ENCODE data around the gene OR51M1. TPM values are rescaled to one million over a fixed set of nuclear protein-coding genes. Genes with fewer than 3 reads are reported as not detected.

The OR51M1 gene
- total and polyA plus RNA-seq, 9 donors: 0.08 to 0.12 TPM; not detected in 7

GRCh38 chr11:5380740-5381342, 2.8 kb upstream of the OR51M1 start:
- H3K27ac ChIP-seq: no peak overlapping the region
- TF ChIP-seq EP300 (IDR thresholded peaks at IDR 0.05) (no peak), CTCF (IDR thresholded peaks at IDR 0.05) (peak in 1 of 3 donors; percentile 15)
- WGBS, 3 donors: 71 to 79% (median 77%) methylated on average over 4 of the region's 4 CpGs
- no peaks in the 10 kb centered on the region for H3K9me3 ChIP-seq
- H3K36me3 ChIP-seq: no peaks in the 10 kb centered on the region
- no peaks in the 10 kb centered on the region for H3K4me1 ChIP-seq (ENCODE audit: insufficient read depth)
- intact Hi-C loops (cut with DNase I): no loop called here
- DNase-seq: no peak
- H3K4me3 ChIP-seq: no peak overlapping the region
- no peaks in the 10 kb centered on the region for H3K27me3 ChIP-seq

- Histone ChIP-seq H3K27me3 (no peaks in the 10 kb centered on the region), H3K36me3 (no peaks in the 10 kb centered on the region), H3K4me3 (no peak overlapping the region), H3K9me3 (no peaks in the 10 kb centered on the region), H3K4me1 (ENCODE audit: insufficient read depth) (no peaks in the 10 kb centered on the region), H3K27ac (no peak overlapping the region)
- 71 to 87% (median 79%) methylated on average over 2 of the region's 2 CpGs for WGBS, 3 donors
- intact Hi-C loops (cut with DNase I): no loop called here
- no peak for DNase-seq
- no peak for TF ChIP-seq EP300 (IDR thresholded peaks at IDR 0.05)
- no peak for TF ChIP-seq POLR2A (IDR thresholded peaks at IDR 0.05)
Observed at GRCh38 chr11:5384335-5384734, 723 bp downstream of the OR51M1 start.

GRCh38 chr11:5390210-5390609, 6.6 kb downstream of the OR51M1 start:
- Histone ChIP-seq H3K4me3 (no peak overlapping the region), H3K27ac (no peak overlapping the region), H3K27me3 (no peaks in the 10 kb centered on the region), H3K36me3 (no peaks in the 10 kb centered on the region), H3K9me3 (no peaks in the 10 kb centered on the region), H3K4me1 (ENCODE audit: insufficient read depth) (no peaks in the 10 kb centered on the region)
- 70 to 75% (median 74%) methylated on average over 2 of the region's 2 CpGs for WGBS, 3 donors
- DNase-seq: no peak
- no peak for TF ChIP-seq CTCF (IDR thresholded peaks at IDR 0.05)
- intact Hi-C loops (cut with DNase I): no loop called here

DNA sequence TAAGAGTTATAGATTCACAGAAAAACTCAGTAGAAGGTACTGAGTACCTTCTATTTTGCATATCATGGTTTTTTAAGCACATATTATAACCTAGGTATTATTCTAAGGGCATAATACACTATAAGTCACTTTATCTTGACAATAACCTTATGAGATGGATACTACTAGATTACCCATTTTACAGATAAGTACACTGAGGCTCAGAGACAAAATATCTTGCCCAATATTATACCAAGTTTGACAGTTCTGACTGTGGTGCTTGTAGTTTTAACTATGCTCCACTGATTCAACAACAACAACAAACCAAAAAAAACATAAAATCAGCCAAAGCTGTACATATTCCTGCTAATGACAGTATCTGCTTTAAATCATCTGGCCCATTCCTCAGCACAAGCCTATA, 10.5 kb downstream of the OR51M1 start:
- H3K4me1 ChIP-seq (ENCODE audit: insufficient read depth): no peaks in the 10 kb centered on the region
- no peak for TF ChIP-seq CTCF (IDR thresholded peaks at IDR 0.05)
- TF ChIP-seq POLR2A (IDR thresholded peaks at IDR 0.05): no peak
- no peak for TF ChIP-seq EP300 (IDR thresholded peaks at IDR 0.05)
- no peak overlapping the region for H3K4me3 ChIP-seq
- H3K36me3 ChIP-seq: no peaks in the 10 kb centered on the region
- H3K27me3 ChIP-seq: no peaks in the 10 kb centered on the region
- intact Hi-C loops (cut with DNase I): no loop called here
- no peak for DNase-seq
- peaks cover 0 to 3% of the 10 kb centered on the region in 2 donors for H3K9me3 ChIP-seq
- no peak overlapping the region for H3K27ac ChIP-seq

DNA sequence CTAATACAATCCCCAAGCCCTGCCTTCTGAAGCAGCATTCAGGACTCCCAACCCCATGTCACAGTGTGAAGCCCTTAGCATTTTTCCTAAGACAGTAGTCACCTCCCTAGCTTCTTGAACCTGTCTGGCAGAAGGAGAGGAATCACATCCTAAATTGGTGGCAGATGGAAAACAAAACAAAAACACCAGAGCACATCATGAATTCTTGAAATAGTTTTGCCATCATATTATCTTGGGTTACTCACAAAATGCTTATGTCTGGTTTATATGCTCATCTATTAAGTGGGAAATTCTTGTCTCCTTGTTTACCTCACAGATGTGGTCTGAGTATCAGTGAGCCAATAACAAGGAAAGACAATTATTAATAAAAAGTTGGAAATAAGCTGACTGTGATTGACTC, 15.3 kb downstream of the OR51M1 start:
- H3K36me3 ChIP-seq: no peaks in the 10 kb centered on the region
- H3K4me3 ChIP-seq: no peak overlapping the region
- H3K27me3 ChIP-seq: no peaks in the 10 kb centered on the region
- H3K27ac ChIP-seq: no peak overlapping the region
- TF ChIP-seq EP300 (IDR thresholded peaks at IDR 0.05) (no peak), CTCF (IDR thresholded peaks at IDR 0.05) (no peak), POLR2A (IDR thresholded peaks at IDR 0.05) (no peak)
- intact Hi-C loops (cut with DNase I): no loop called here
- no peak for DNase-seq
- peaks cover 0 to 3% of the 10 kb centered on the region in 2 donors for H3K9me3 ChIP-seq
- no peaks in the 10 kb centered on the region for H3K4me1 ChIP-seq (ENCODE audit: insufficient read depth)
